ENCODE results near the gene SH2D2A. TPM values are rescaled to one million over a fixed set of nuclear protein-coding genes. Genes with fewer than 3 reads are reported as not detected.

The SH2D2A gene
- total RNA-seq, 1 donor from 2014 or later, result 4.7 TPM

GRCh38 chr1:156848461-156849150 is 32.0 kb upstream of the SH2D2A start:
- DNase-seq (ENCODE audit: low spot score), result no peak

- no peak for DNase-seq (ENCODE audit: low spot score)
Measured at GRCh38 chr1:156847591-156848460, 31.2 kb upstream of the SH2D2A start.

DNA sequence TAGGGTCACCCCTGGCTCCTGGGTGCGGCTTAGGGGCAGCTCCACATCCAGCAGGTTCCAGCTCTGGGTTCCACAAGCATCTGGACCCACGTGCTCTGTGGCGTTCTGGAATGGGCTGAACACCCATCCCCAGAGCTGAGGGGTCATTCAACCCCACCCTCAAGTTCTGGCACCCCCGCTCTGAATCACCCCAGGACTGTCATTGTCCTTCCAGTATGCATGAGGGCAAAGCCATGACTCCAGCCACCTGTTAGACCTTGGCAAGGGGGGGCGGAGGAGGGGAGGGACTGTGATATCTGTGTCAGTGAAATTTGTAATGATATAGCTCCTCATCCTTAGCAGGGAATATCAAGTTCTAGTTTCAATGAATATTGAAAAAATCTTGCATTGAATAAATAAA is 30.0 kb upstream of the SH2D2A start:
- no peak for DNase-seq (ENCODE audit: low spot score)

DNA sequence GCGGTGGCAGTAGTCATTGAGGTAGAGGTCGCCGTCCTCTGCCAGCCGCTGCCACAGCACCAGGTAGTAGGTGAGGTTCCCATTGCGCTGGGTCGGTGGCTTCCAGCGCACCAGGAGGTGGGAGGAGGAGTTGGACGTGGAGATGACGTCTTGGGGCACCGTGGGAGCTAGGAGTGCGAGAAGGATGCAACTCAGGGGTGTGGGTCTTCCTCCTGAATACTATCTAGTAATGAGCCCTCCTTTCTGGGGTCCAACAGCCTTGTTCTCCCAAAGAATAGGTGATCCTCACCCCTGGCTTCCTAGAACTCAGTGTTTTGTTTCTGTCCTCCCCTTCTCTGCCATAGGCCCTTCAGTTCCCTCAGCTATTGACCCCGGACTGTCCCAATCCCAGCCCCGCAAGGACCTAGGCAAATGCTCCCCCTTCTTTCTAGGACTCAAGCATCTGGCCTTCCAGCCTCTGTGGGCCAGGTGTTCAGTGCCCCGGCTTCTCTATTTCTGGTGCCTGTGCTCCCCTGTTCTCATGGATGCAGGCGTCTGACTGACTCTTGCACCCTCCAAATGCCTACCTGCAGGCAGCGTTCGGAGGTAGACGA is 29.4 kb upstream of the SH2D2A start:
- no peak for DNase-seq (ENCODE audit: low spot score)

GRCh38 chr1:156845055-156845952 is 28.7 kb upstream of the SH2D2A start:
- DNase-seq (ENCODE audit: low spot score), result no peak

DNA sequence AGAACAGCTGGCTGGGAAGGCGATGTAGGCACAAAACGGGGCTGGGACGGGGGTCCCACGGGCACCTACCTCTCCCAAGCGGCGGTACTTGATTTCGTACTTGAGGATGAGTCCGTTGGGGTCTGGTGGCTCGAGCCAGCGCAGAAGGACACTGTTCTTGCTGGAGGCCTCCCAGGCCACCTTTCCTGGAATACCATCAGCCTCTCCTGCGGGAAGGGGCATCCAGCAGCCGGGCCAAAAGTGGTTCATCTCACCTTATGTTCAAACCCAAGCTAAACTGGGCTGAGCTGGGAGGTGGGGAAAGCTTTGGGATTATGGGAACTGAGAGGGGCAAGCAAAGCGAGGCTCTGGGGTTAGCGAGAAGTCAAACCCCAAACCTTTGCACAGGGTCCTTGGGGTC is 28.0 kb upstream of the SH2D2A start:
- no peak for DNase-seq (ENCODE audit: low spot score)

GRCh38 chr1:156844102-156844501 is 27.5 kb upstream of the SH2D2A start:
- no peak for DNase-seq (ENCODE audit: low spot score)

GRCh38 chr1:156842618-156843300 is 26.1 kb upstream of the SH2D2A start:
- DNase-seq (ENCODE audit: low spot score), result no peak

GRCh38 chr1:156841295-156841855 is 24.7 kb upstream of the SH2D2A start:
- no peak for DNase-seq (ENCODE audit: low spot score)

GRCh38 chr1:156840898-156841279 is 24.2 kb upstream of the SH2D2A start:
- DNase-seq (ENCODE audit: low spot score), result no peak

- no peak for DNase-seq (ENCODE audit: low spot score)
Measured at GRCh38 chr1:156840186-156840897, 23.7 kb upstream of the SH2D2A start.

- DNase-seq (ENCODE audit: low spot score), result no peak
Measured at GRCh38 chr1:156839426-156840109, 22.9 kb upstream of the SH2D2A start.

- no peak for DNase-seq (ENCODE audit: low spot score)
Measured at GRCh38 chr1:156838972-156839371, 22.3 kb upstream of the SH2D2A start.

DNA sequence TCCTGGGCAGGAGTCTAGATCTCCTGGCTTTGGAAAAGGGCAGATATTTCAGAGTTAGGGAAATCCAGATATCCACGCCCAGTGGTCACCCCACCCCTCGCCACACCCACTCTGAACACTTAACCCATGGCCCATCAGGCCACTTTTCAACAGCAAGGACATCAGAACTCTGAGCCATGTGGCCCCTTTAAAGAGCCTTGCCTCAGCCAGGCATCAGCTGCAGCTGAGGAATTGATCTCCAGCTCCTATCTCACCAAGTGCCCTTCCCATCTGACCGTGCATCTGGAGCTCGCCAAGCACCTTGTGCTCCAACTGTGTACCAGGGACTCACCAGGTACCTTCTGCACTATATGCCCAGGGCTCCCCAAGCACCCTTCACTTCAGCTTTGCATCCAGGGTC is 20.2 kb upstream of the SH2D2A start:
- DNase-seq (ENCODE audit: low spot score), result no peak

DNA sequence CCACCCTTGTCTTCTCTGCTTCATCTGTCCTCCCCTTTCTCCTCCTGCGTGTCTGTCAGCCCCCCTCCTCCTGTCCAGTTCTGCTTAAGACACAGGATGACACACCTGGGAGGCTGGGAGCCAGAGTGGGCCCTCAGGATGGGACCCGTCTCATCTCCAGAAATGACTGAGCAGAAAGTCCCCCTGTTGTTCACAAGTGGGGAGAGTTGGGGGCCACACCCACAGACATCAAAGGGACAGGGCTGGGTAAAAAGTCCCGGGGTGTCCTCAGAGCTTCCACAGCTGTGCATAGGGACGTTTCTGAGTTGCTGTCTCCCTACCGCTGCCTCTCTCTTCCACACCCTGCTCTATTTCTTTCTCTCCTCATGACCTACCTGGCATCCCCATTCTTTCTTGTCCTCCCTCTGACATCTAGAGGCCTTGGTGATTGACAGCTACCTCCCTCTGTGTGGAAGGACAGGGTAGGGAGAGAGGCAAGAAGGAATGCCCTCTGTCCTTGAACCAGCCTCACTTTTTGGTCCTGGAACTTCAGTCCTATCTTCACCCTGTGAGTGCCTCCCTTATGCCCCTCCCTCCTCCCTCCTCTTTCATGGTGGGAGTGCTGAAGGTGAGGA is 19.5 kb upstream of the SH2D2A start:
- DNase-seq (ENCODE audit: low spot score), result no peak

- DNase-seq (ENCODE audit: low spot score), result no peak
Measured at GRCh38 chr1:156834322-156834721, 17.7 kb upstream of the SH2D2A start.

GRCh38 chr1:156833603-156834002 is 17.0 kb upstream of the SH2D2A start:
- DNase-seq (ENCODE audit: low spot score), result no peak

- no peak for DNase-seq (ENCODE audit: low spot score)
Measured at GRCh38 chr1:156832434-156832833, 15.8 kb upstream of the SH2D2A start.

All from mesenteric fat pad (tissue), 1 donor.